Memory B cell (primary cell): ENCODE measurements around the gene SLC25A42.

Experiments
- ATAC-seq: fragments of 150-1000 bp; cut with Tn5 transposase; 2 replicates; pipeline ENCODE4 v1.10.0; 2021; ENCODE audit warnings: low read depth, mild to moderate bottlenecking, moderate library complexity
- DNase-seq, 2 donors: peaks; one replicate each; pipeline ENCODE4 v3.0.0; 2022; ENCODE audit warnings: low spot score in 2 of 2
- H3K27ac Mint-ChIP-seq: one replicate; pipeline ENCODE4 v1.8.0; 2022; ENCODE audit warnings: mild to moderate bottlenecking, moderate library complexity, mixed read lengths
- H3K27me3 Mint-ChIP-seq: one replicate; pipeline ENCODE4 v1.8.0; 2022; ENCODE audit warnings: mixed read lengths
- H3K36me3 Mint-ChIP-seq: one replicate; pipeline ENCODE4 v1.8.0; 2022; ENCODE audit warnings: mild to moderate bottlenecking, mixed read lengths
- H3K4me1 Mint-ChIP-seq: one replicate; pipeline ENCODE4 v1.8.0; 2022; ENCODE audit warnings: mixed read lengths
- H3K4me3 Mint-ChIP-seq: one replicate; pipeline ENCODE4 v1.8.0; 2022; ENCODE audit warnings: mild to moderate bottlenecking, moderate library complexity, mixed read lengths
- H3K9me3 Mint-ChIP-seq: one replicate; pipeline ENCODE4 v1.8.0; 2022; ENCODE audit warnings: mixed read lengths

SLC25A42 gene

GRCh38 chr19:19071897-19072296, 8.1 kb downstream of the SLC25A42 start:
- Mint-ChIP-seq H3K4me1 (peaks cover 39% of the 10 kb centered on the region), H3K36me3 (peaks cover 21% of the 10 kb centered on the region), H3K9me3 (no peaks in the 10 kb centered on the region), H3K4me3 (no peak overlapping the region), H3K27me3 (no peaks in the 10 kb centered on the region), H3K27ac (no peak overlapping the region)
- DNase-seq (no peak), ATAC-seq (no peak)

- H3K27me3 Mint-ChIP-seq: no peaks in the 10 kb centered on the region
- H3K4me3 Mint-ChIP-seq: no peak overlapping the region
- peak overlapping the region; percentile 25 for H3K27ac Mint-ChIP-seq
- peaks cover 42% of the 10 kb centered on the region for H3K4me1 Mint-ChIP-seq
- DNase-seq: no peak
- H3K36me3 Mint-ChIP-seq: peaks cover 30% of the 10 kb centered on the region
- H3K9me3 Mint-ChIP-seq: no peaks in the 10 kb centered on the region
- no peak for ATAC-seq
These were observed 10.5 kb downstream of the SLC25A42 start for GRCh38 chr19:19074196-19074882.

GRCh38 chr19:19075126-19075525, 11.3 kb downstream of the SLC25A42 start:
- H3K9me3 Mint-ChIP-seq: no peaks in the 10 kb centered on the region
- ATAC-seq (no peak), DNase-seq (no peak)
- H3K27ac Mint-ChIP-seq: no peak overlapping the region
- no peak overlapping the region for H3K4me3 Mint-ChIP-seq
- peaks cover 36% of the 10 kb centered on the region for H3K36me3 Mint-ChIP-seq
- H3K4me1 Mint-ChIP-seq: peaks cover 46% of the 10 kb centered on the region
- no peaks in the 10 kb centered on the region for H3K27me3 Mint-ChIP-seq

GRCh38 chr19:19076476-19076875, 12.7 kb downstream of the SLC25A42 start:
- Mint-ChIP-seq H3K27me3 (no peaks in the 10 kb centered on the region), H3K4me1 (peaks cover 47% of the 10 kb centered on the region), H3K4me3 (no peak overlapping the region), H3K27ac (no peak overlapping the region), H3K36me3 (peaks cover 35% of the 10 kb centered on the region), H3K9me3 (no peaks in the 10 kb centered on the region)
- no peak for DNase-seq
- no peak for ATAC-seq

GRCh38 chr19:19077103-19077502, 13.3 kb downstream of the SLC25A42 start:
- no peak for ATAC-seq
- Mint-ChIP-seq H3K27me3 (no peaks in the 10 kb centered on the region), H3K4me1 (peaks cover 45% of the 10 kb centered on the region), H3K9me3 (no peaks in the 10 kb centered on the region), H3K4me3 (no peak overlapping the region), H3K27ac (no peak overlapping the region), H3K36me3 (peaks cover 40% of the 10 kb centered on the region)
- DNase-seq: no peak

GRCh38 chr19:19078801-19079200, 15.0 kb downstream of the SLC25A42 start:
- Mint-ChIP-seq H3K4me3 (no peak overlapping the region), H3K9me3 (no peaks in the 10 kb centered on the region), H3K27ac (no peak overlapping the region), H3K27me3 (no peaks in the 10 kb centered on the region), H3K4me1 (peaks cover 42% of the 10 kb centered on the region), H3K36me3 (peaks cover 36% of the 10 kb centered on the region)
- no peak for ATAC-seq
- no peak for DNase-seq

GRCh38 chr19:19079571-19079970, 15.8 kb downstream of the SLC25A42 start:
- Mint-ChIP-seq H3K27me3 (no peaks in the 10 kb centered on the region), H3K4me1 (peaks cover 41% of the 10 kb centered on the region), H3K27ac (no peak overlapping the region), H3K36me3 (peaks cover 37% of the 10 kb centered on the region), H3K4me3 (no peak overlapping the region), H3K9me3 (no peaks in the 10 kb centered on the region)
- no peak for DNase-seq
- ATAC-seq: no peak

GRCh38 chr19:19081642-19082151, 17.9 kb downstream of the SLC25A42 start:
- ATAC-seq: no peak
- peaks cover 29% of the 10 kb centered on the region for H3K36me3 Mint-ChIP-seq
- peaks cover 39% of the 10 kb centered on the region for H3K4me1 Mint-ChIP-seq
- no peaks in the 10 kb centered on the region for H3K27me3 Mint-ChIP-seq
- H3K4me3 Mint-ChIP-seq: no peak overlapping the region
- H3K9me3 Mint-ChIP-seq: no peaks in the 10 kb centered on the region
- H3K27ac Mint-ChIP-seq: no peak overlapping the region
- no peak for DNase-seq

GRCh38 chr19:19083413-19084178, 19.8 kb downstream of the SLC25A42 start:
- Mint-ChIP-seq H3K4me1 (peaks cover 32% of the 10 kb centered on the region), H3K27me3 (no peaks in the 10 kb centered on the region), H3K27ac (no peak overlapping the region), H3K36me3 (peaks cover 23% of the 10 kb centered on the region), H3K4me3 (no peak overlapping the region), H3K9me3 (no peaks in the 10 kb centered on the region)
- DNase-seq: no peak
- no peak for ATAC-seq

GRCh38 chr19:19087676-19088075, 23.9 kb downstream of the SLC25A42 start:
- peaks cover 10% of the 10 kb centered on the region for H3K36me3 Mint-ChIP-seq
- H3K4me3 Mint-ChIP-seq: no peak overlapping the region
- no peaks in the 10 kb centered on the region for H3K9me3 Mint-ChIP-seq
- ATAC-seq (no peak), DNase-seq (no peak)
- H3K4me1 Mint-ChIP-seq: peaks cover 12% of the 10 kb centered on the region
- peak overlapping the region; percentile 78 for H3K27ac Mint-ChIP-seq
- H3K27me3 Mint-ChIP-seq: no peaks in the 10 kb centered on the region

GRCh38 chr19:19094513-19094912, 30.7 kb downstream of the SLC25A42 start:
- no peaks in the 10 kb centered on the region for H3K9me3 Mint-ChIP-seq
- H3K27ac Mint-ChIP-seq: no peak overlapping the region
- no peak overlapping the region for H3K4me3 Mint-ChIP-seq
- H3K4me1 Mint-ChIP-seq: peaks cover 8% of the 10 kb centered on the region
- peaks cover 9% of the 10 kb centered on the region for H3K36me3 Mint-ChIP-seq
- no peak for ATAC-seq
- H3K27me3 Mint-ChIP-seq: no peaks in the 10 kb centered on the region
- DNase-seq: no peak

GRCh38 chr19:19095691-19096090, 31.9 kb downstream of the SLC25A42 start:
- ATAC-seq: no peak
- H3K9me3 Mint-ChIP-seq: no peaks in the 10 kb centered on the region
- H3K36me3 Mint-ChIP-seq: peaks cover 13% of the 10 kb centered on the region

GRCh38 chr19:19096641-19097627, 33.1 kb downstream of the SLC25A42 start:
- Mint-ChIP-seq H3K36me3 (peaks cover 13% of the 10 kb centered on the region), H3K4me1 (peaks cover 12% of the 10 kb centered on the region), H3K27me3 (no peaks in the 10 kb centered on the region), H3K9me3 (no peaks in the 10 kb centered on the region), H3K4me3 (no peak overlapping the region), H3K27ac (no peak overlapping the region)
- ATAC-seq (no peak), DNase-seq (no peak)

More at GRCh38 chr19:19095691-19096090, 31.9 kb downstream of the SLC25A42 start:
- H3K27me3 Mint-ChIP-seq: no peaks in the 10 kb centered on the region
- H3K4me3 Mint-ChIP-seq: no peak overlapping the region
- no peak overlapping the region for H3K27ac Mint-ChIP-seq
- peaks cover 12% of the 10 kb centered on the region for H3K4me1 Mint-ChIP-seq
- no peak for DNase-seq
